HEK293T (cell line): ENCODE measurements around the gene OPCML.

ENCODE experiments used
- ARNT ChIP-seq: fragments of 450-650 bp; IDR thresholded peaks from 2 replicates; pipeline ENCODE4 v1.6.1; 2017; ENCODE audit warnings: mild to moderate bottlenecking
- FOXM1 ChIP-seq: fragments of 450-650 bp; IDR thresholded peaks from 2 replicates; pipeline ENCODE4 v1.6.1; 2017; ENCODE audit warnings: mild to moderate bottlenecking, borderline replicate concordance
- NFRKB ChIP-seq: fragments of 450-650 bp; IDR thresholded peaks from 2 replicates; pipeline ENCODE4 v1.6.1; 2016; ENCODE audit warnings: mild to moderate bottlenecking, moderate library complexity
- SP1 ChIP-seq: fragments of 450-650 bp; IDR thresholded peaks from 2 replicates; pipeline ENCODE4 v1.6.1; 2017

GRCh38 chr11:132852361-132852760, 679.9 kb downstream of the OPCML start:
- no peak for TF ChIP-seq SP1
- no peak for TF ChIP-seq NFRKB
- TF ChIP-seq ARNT: no peak
- no peak for TF ChIP-seq FOXM1
